Omental fat pad (tissue), 4 donors: ENCODE measurements around the gene CNTNAP2. TPM values are rescaled to one million over a fixed set of nuclear protein-coding genes. Genes with fewer than 3 reads are reported as not detected.

Experiments used
- ATAC-seq: fragments of 150-250 bp; one replicate; pipeline ENCODE4 v1.9.1; 2016; ENCODE audit warnings: mild to moderate bottlenecking, moderate library complexity; ENCODE audit not compliant: low FRiP score
- DNase-seq: peaks from one replicate; pipeline ENCODE4 v3.0.0-alpha.2; 2019; ENCODE audit warnings: low spot score
- total RNA-seq, 4 donors: library from RNA; depleted of rRNA; stranded (reverse); fragments of >200 nt; gene quantifications; one replicate each; pipeline ENCODE4 v1.1.0, GENCODE V29; 2016
- TF ChIP-seq, protein P1 (sequence below), 3 donors: fragments of 450-650 bp; IDR thresholded peaks; one replicate each; pipeline ENCODE4 v1.5.1; 2016 to 2017; ENCODE audit warnings: antibody characterized with exemption in 3 of 3, mild to moderate bottlenecking in 3 of 3, moderate library complexity in 2 of 3

Gene CNTNAP2
- total RNA-seq, 4 donors from 2014 or later = 0.38 to 1.5 (median 1.1) TPM; not detected in 1

GRCh38 chr7:146659732-146660131 lies 543.1 kb downstream of the CNTNAP2 start:
- TF ChIP-seq, protein P1, sequence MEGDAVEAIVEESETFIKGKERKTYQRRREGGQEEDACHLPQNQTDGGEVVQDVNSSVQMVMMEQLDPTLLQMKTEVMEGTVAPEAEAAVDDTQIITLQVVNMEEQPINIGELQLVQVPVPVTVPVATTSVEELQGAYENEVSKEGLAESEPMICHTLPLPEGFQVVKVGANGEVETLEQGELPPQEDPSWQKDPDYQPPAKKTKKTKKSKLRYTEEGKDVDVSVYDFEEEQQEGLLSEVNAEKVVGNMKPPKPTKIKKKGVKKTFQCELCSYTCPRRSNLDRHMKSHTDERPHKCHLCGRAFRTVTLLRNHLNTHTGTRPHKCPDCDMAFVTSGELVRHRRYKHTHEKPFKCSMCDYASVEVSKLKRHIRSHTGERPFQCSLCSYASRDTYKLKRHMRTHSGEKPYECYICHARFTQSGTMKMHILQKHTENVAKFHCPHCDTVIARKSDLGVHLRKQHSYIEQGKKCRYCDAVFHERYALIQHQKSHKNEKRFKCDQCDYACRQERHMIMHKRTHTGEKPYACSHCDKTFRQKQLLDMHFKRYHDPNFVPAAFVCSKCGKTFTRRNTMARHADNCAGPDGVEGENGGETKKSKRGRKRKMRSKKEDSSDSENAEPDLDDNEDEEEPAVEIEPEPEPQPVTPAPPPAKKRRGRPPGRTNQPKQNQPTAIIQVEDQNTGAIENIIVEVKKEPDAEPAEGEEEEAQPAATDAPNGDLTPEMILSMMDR (IDR thresholded peaks at IDR 0.05) = no peak
- ATAC-seq (no peak), DNase-seq (no peak)

GRCh38 chr7:146660839-146661238 lies 544.2 kb downstream of the CNTNAP2 start:
- ATAC-seq (no peak), DNase-seq (no peak)

GRCh38 chr7:146661435-146661834 lies 544.8 kb downstream of the CNTNAP2 start:
- ATAC-seq (no peak), DNase-seq (no peak)
- TF ChIP-seq, protein P1 (IDR thresholded peaks at IDR 0.05) = no peak

More at GRCh38 chr7:146660839-146661238, 544.2 kb downstream of the CNTNAP2 start:
- TF ChIP-seq, protein P1 (IDR thresholded peaks at IDR 0.05) = no peak

DNA sequence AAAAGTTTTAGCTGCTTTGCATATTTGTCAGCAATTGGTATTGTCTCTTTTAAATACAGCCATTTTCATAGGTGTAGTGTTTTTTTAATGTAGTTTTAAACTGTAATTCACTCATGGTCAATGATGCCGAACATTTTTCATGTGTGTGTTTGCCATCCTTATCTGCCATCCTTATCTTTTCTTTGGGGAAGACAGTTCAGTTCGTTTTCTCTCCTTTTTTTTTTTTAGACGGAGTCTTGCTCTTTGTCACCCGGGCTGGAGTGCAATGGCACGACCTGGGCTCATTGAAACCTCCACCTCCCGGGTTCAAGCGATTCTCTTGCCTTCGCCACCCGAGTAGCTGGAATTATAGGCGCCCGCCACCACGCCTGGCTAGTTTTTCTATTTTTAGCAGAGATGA lies 545.3 kb downstream of the CNTNAP2 start:
- ATAC-seq (no peak), DNase-seq (no peak)
- TF ChIP-seq, protein P1 (IDR thresholded peaks at IDR 0.05) = no peak

- no peak for ATAC-seq
Measured at GRCh38 chr7:146665023-146665422, 548.4 kb downstream of the CNTNAP2 start.

GRCh38 chr7:146670532-146670931 lies 553.9 kb downstream of the CNTNAP2 start:
- no peak for ATAC-seq
- TF ChIP-seq, protein P1 (IDR thresholded peaks at IDR 0.05) = no peak
- DNase-seq = no peak

More at GRCh38 chr7:146665023-146665422, 548.4 kb downstream of the CNTNAP2 start:
- no peak for DNase-seq
- TF ChIP-seq, protein P1 (IDR thresholded peaks at IDR 0.05) = no peak

- TF ChIP-seq, protein P1 (IDR thresholded peaks at IDR 0.05) = no peak
- DNase-seq = no peak
- ATAC-seq = no peak
Measured at GRCh38 chr7:146681487-146681886, 564.9 kb downstream of the CNTNAP2 start.
